Stimulated activated CD4-positive, alpha-beta T cell treated with anti-CD3 and anti-CD28 coated beads, TNF-alpha, amount 100 ng/mL, for 4 hours (primary cell): ENCODE data around the gene NFIX.

Experiments
- DNase-seq, 3 experiments: peaks; one replicate each; pipeline ENCODE4 v3.0.0-alpha.2; 2020; ENCODE audit warnings: low read depth in 3 of 3

NFIX gene

DNA sequence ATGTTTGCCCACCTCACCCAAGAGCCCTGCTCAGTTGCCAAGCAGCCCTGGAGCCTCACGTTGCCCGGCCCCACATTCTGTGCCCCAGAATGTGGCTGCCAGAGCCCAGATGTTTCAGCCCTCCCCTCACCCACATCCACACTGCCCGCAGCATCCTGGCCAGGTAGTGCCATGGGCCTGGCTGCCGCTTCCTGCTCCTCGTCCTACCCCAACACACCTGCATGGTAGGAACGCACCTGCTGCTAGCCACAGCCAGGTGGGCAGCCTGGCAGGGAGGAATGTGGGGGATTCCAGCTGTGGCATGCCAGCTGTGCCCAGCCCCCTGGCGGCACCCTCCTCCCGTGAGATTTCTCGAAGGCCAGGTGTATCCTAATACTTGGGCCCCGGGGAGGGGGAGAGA is 7.5 kb upstream of the NFIX start:
- no peak for DNase-seq

- DNase-seq, result no peak
These were observed 4.8 kb upstream of the NFIX start for GRCh38 chr19:12990431-12990830.

GRCh38 chr19:12990853-12991252 is 4.4 kb upstream of the NFIX start:
- no peak for DNase-seq

DNA sequence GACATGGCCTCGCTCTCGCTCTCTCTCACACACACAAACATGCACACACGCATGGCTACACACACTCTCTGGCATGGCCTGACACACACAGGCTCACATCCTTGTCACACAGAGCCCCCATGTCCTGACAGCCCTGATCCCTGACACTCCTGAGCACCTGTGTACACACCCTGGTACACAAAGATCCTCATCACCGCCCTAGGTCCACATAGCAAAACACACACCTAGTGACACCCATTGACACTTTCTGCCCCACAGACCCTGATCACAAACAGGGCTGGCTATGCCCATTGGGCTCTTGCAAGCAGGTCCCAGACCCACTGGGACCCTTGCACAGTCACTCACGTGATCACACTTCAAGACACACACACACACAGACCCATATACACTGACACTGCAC is 4.0 kb upstream of the NFIX start:
- DNase-seq, result no peak

- DNase-seq, result no peak
These were observed 2.5 kb upstream of the NFIX start for GRCh38 chr19:12992729-12993128.

GRCh38 chr19:12993562-12993961 is 1.7 kb upstream of the NFIX start:
- DNase-seq, result no peak

DNA sequence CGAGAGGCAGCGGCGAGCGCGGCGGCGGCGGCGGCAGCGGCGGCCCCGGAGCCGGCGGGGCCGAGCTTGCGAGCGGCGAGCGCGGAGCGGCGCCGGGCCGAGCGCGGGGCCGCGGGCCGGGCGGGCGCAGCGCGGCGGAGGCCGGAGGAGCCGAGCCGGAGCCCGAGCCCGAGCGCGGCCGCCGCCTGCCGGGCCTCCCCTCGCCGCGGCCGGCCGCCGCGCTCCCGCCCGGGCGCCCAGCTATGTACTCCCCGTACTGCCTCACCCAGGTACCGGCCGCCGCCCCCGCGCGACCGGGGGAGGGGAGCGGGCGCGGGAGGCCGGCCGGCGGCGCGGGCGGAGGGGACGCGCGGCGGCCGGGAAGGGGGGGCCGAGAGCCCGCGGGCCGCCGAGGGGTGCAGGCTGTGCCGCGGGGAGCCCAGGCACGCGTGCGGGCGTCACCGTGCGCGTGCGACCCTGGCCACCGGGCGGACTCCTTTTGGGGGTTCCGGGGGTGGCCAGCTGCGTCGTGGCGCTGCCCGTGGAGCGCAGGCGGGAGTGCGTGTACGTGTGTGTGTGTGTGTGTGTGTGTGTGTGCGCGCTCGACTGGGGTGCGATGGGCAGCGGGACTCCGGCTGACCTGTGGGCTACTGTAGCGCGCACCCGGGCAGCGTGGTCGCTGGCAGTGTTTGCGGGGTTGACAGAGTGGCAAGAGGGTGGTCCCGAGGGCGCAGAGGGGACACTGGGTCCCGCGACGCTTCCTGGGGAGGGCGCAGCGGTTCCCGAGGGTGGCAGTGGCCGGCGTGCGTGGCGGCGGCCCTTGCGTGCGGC is 526 bp downstream of the NFIX start:
- no peak for DNase-seq

DNA sequence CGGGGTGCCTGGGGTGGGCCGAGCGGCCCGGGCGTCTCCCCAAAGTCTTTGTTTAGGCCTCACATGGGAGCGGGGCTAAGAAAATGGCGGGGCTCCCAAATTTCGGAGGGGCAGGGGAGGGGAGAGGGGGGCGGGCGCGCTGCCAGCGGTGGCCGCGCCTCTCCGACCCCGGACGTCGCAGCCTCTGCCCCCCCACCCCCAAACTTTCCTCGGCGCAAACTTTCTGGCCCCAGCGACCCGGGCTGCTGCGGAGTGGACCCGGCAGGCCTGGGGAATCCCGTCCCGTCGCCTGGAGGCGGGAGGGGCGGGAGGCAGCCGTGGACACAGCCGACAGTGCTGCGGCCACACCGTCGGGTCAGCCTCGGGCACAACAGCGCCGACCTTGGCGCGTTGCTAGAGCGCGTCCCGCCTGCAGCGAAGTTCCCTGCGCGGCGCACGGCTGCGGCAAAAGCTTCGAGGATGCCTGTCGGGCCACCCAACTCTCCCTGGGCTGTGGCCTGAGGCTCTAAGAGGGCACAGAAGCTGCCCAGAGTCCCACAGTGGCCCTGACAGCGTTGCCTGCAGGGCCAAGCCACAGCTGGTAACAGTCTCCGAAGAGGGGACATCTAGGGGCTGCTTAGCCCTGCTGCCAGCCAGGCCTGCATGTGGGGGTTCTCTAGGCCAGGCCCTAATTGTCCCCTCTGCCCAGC is 1.3 kb downstream of the NFIX start:
- DNase-seq, result no peak

DNA sequence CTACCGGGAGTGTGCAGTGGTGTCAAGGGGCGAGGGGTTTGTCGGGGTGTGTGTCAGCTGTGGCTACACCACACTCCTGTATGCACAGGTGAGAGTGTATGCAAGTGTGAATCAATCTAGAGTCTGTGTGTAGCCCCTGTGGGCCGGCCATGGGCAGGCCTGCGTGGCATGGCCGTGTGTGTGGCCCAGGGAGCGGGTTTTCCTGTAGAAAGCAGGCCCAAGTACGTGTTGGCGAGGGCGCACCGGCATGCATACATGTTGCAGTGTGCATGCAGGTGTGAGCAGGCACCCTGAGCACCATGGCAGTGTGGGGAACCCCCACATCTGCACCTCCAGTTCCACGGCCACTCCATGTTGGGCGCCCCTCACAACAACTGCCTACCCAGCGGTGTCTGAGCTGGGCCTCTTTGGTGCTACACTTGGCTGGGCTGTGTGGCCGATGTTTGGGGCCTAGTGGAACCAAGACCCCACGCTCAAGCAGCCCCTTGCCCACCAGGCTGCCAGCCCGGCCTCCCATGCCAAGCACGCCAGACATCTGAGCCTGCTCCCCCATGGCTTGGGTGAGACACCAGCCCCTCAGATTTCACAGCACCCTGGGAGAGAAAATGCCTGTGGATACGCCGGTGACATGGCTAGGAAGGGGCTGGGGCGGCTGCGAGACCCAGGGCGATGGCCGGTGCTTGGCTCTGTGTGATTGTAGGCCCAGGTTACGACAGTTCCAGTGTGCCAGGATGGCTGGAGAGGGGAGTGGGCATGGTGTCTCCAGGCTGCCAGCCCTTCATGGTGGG is 2.1 kb downstream of the NFIX start:
- no peak for DNase-seq

- no peak for DNase-seq
These were observed 3.0 kb downstream of the NFIX start for GRCh38 chr19:12997967-12998940.

DNA sequence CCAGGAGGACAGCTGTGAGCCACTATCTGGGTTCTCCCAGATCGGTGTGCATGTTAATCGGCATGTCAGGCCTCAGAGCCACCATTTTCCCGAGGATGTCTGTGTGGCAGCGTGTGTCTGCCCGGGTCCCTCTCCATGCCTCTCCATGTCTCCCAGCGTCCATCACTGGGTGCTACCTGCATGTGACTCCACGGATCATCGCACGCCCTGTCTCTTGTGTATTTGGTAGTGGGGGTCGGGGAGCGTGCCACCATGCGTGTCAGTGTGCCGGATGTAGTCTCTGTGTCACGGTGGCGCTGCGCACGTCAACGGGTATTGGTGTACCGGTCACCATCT is 5.9 kb downstream of the NFIX start:
- DNase-seq, result no peak

DNA sequence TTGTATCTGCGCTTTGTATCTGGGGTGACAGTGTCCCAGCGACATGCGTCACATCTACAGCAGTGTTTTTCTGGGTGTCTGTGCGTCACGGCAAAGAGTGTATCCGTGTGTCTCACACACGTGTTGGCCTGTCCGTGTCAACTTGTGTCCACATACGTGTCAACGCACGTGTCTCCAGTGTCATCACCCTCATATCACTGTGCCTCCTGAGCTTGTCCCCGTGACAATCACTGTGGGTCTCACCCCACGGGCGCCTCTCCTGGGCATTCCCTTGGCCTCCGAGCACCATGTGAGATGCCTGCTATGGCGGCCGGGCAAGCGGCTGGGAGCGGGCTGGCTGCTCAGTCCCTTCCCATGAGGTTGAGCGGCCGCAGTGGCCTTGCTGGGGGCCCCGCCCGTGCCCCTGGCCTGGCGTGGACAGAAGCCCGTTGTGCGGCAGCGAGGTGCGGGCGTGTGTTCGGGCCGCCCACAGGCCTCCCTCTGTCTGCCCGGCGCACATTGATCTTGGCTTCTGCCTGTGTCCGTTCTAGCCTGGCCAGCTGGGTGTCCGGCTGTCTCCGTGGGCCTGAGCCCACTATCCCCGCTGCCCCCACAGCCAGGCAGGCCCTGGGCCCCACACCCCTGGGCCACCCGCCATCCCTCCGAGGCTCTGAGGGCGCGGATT is 6.4 kb downstream of the NFIX start:
- DNase-seq, result no peak

DNA sequence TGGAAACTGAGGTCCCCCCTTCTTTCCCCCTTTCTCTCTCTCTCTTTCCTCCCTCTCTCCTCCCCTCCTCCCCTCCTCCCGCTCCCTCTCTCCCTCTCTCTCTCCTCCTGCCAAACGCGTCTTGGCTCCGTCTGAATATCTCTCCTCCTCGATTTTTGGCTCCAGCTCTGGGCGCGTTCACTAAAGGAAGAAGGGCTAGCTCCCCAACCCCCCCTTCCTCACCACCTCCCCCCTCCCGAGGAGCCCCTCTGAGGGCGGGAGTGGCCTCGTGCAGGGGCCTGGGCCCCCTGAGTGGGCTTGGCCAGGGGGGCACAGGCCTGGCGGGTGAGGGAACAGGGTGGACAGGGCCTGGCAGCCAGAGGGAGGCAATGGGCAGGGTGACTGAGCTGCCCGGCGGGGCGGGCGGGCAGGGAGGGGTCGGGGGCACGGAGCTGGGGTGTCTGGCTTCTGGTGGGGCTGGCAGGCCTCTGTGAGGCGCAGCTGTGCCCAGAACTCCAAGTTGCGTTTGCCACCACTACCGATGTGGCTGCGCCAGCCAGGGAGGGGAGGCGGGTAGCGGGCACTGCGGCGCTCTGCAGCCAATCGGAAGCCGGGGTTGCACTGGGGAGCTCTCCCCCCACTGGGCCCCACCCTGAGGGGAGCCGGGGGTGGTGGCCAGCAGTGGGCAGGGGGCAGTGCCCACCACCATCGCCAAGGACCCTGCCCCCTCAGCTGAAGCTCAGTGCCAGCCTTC is 7.1 kb downstream of the NFIX start:
- no peak for DNase-seq

GRCh38 chr19:13003081-13003480 is 7.8 kb downstream of the NFIX start:
- no peak for DNase-seq

DNA sequence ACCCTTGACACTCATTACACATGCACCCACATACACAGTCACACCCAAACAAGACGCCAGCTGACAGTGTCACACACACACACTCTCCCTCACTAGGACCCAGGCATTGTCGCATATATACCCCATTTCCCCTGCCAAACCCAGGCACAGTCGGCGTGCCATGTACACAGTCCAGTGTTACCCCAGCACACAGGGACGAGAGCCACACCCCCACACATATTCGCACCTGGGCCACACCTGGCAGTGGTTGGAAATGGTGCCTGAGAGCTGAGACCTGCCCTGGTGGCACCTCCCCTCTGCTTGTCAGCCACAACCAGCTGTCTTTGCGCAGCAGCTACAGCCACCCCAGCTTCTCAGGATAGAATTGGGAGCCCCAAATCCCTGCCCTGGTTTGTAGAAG is 9.0 kb downstream of the NFIX start:
- no peak for DNase-seq

DNA sequence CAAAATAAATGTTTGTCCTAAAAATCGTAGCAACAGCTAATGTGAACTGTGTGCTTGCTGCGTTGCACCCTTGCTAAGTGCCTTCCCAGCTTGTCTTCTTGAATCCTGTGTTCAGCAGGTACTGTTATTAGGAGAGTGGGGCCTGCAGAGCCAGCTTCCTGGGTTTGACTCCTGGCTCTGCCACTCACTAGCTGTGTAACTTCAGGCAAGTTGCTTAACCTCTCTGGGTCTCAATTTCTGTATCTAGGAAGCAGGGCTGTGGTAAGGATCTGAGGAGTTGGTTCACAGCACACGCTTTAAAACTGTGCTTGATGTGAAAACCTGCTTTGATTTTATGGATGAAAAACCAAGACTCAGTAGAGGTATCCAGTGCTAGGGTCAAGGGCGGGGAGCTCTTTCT is 10.0 kb downstream of the NFIX start:
- no peak for DNase-seq

- DNase-seq, result no peak
These were observed 10.6 kb downstream of the NFIX start for GRCh38 chr19:13005861-13006370.

- no peak for DNase-seq
These were observed 11.4 kb downstream of the NFIX start for GRCh38 chr19:13006431-13007281.
